Cardiac septum (tissue), 1 donor: Measurements from ENCODE around the gene NRBF2. TPM values are rescaled to one million over a fixed set of nuclear protein-coding genes. Genes with fewer than 3 reads are reported as not detected.
A peak's percentile ranks its signal among the peaks of the same experiment; 100 is the strongest.
"Not testable (repeated sequence)": the region's sequence is repeated elsewhere in the genome, so short reads cannot be mapped to it uniquely, and the experiment has no call there.

Experiments used
- DNase-seq: peaks from one replicate; pipeline ENCODE4 v3.0.0-alpha.2; 2020; ENCODE audit warnings: low spot score
- intact Hi-C: fragments of 100-400 bp; cut with DNase I; formaldehyde crosslinking; loops from one replicate; pipeline ENCODE4 v1.14.0; 2022
- total RNA-seq: library from RNA; stranded (reverse); fragmentation: NEBNext Ultra II Directional; extraction: Animal tissue kit (Norgen Biotek cat#: 25700); gene quantifications from one replicate; pipeline ENCODE4 v1.2.1, GENCODE V29; 2021
- donor health status: DM: no; HTN: no; CAD: no.

The NRBF2 gene
- total RNA-seq, 1 donor from 2014 or later, result 12.0 TPM

GRCh38 chr10:63115732-63116383, 17.3 kb upstream of the NRBF2 start:
- peak; percentile 84 for DNase-seq
- intact Hi-C loops, result loop anchor here (2.0 kb wide), 1 partner anchor 17 kb away; the partner anchor contains the start of gene NRBF2

GRCh38 chr10:63116452-63117072, 16.6 kb upstream of the NRBF2 start:
- intact Hi-C loops, result loop anchor here (2.0 kb wide), 1 partner anchor 16 kb away; the partner anchor contains the start of gene NRBF2

GRCh38 chr10:63119041-63119440, 14.1 kb upstream of the NRBF2 start:
- DNase-seq, result no peak
- intact Hi-C loops, result no loop called here

More at GRCh38 chr10:63116452-63117072, 16.6 kb upstream of the NRBF2 start:
- DNase-seq, result no peak

GRCh38 chr10:63120554-63120953, 12.6 kb upstream of the NRBF2 start:
- intact Hi-C loops, result no loop called here
- DNase-seq, result no peak

- intact Hi-C loops, result no loop called here
- DNase-seq, result no peak
Measured at GRCh38 chr10:63123727-63124362, 9.3 kb upstream of the NRBF2 start.

GRCh38 chr10:63125459-63125858, 7.7 kb upstream of the NRBF2 start:
- intact Hi-C loops, result no loop called here

GRCh38 chr10:63128443-63128842, 4.7 kb upstream of the NRBF2 start:
- intact Hi-C loops, result no loop called here
- DNase-seq, result no peak

More at GRCh38 chr10:63125459-63125858, 7.7 kb upstream of the NRBF2 start:
- no peak for DNase-seq

GRCh38 chr10:63129888-63130287, 3.2 kb upstream of the NRBF2 start:
- intact Hi-C loops, result no loop called here
- DNase-seq, result no peak

GRCh38 chr10:63132651-63133055, 475 bp upstream of the NRBF2 start:
- no peak for DNase-seq
- intact Hi-C loops, result loop anchor here (2.0 kb wide), 1 partner anchor 16 kb away; no protein-coding TSS in a partner anchor

- intact Hi-C loops, result loop anchor here (2.0 kb wide), 1 partner anchor 17 kb away; no protein-coding TSS in a partner anchor
- DNase-seq, result peak; percentile 81
Measured at GRCh38 chr10:63133821-63134557, 861 bp downstream of the NRBF2 start.

- intact Hi-C loops, result no loop called here
- DNase-seq, result no peak
Measured at GRCh38 chr10:63137306-63137705, 4.2 kb downstream of the NRBF2 start.

- DNase-seq, result no peak
- intact Hi-C loops, result loop anchor here (5.0 kb wide), 1 partner anchor 528 kb away; no protein-coding TSS in a partner anchor
Measured at GRCh38 chr10:63140077-63140476, 6.9 kb downstream of the NRBF2 start.

- DNase-seq, result no peak
- intact Hi-C loops, result loop anchor here (5.0 kb wide), 1 partner anchor 530 kb away; no protein-coding TSS in a partner anchor
Measured at GRCh38 chr10:63142136-63142535, 9.0 kb downstream of the NRBF2 start.

GRCh38 chr10:63143987-63144386, 10.9 kb downstream of the NRBF2 start:
- intact Hi-C loops, result loop anchor here (5.0 kb wide), 1 partner anchor 532 kb away; no protein-coding TSS in a partner anchor
- no peak for DNase-seq

- intact Hi-C loops, result no loop called here
- DNase-seq, result no peak
Measured at GRCh38 chr10:63145782-63146181, 12.7 kb downstream of the NRBF2 start.

GRCh38 chr10:63146503-63146902, 13.4 kb downstream of the NRBF2 start:
- intact Hi-C loops, result no loop called here
- DNase-seq, result no peak

GRCh38 chr10:63150745-63151144, 17.6 kb downstream of the NRBF2 start:
- no peak for DNase-seq

GRCh38 chr10:63153868-63154545, 20.9 kb downstream of the NRBF2 start:
- DNase-seq, result not testable (repeated sequence)
- intact Hi-C loops, result loop anchor here (10.0 kb wide), 1 partner anchor 719 kb away; no protein-coding TSS in a partner anchor

More at GRCh38 chr10:63150745-63151144, 17.6 kb downstream of the NRBF2 start:
- intact Hi-C loops, result loop anchor here (10.0 kb wide), 1 partner anchor 716 kb away; no protein-coding TSS in a partner anchor
